Stimulated activated CD4-positive, alpha-beta T cell treated with anti-CD3 and anti-CD28 coated beads, Interleukin-12 subunit alpha, Interleukin-12 subunit beta, amount 100 ng/mL, for 24 hours (primary cell): ENCODE data around the gene PTPN13.

Source experiments
- DNase-seq, 2 experiments: peaks; one replicate each; pipeline ENCODE4 v3.0.0-alpha.2; 2020; ENCODE audit warnings: low read depth in 2 of 2

PTPN13 gene

DNA sequence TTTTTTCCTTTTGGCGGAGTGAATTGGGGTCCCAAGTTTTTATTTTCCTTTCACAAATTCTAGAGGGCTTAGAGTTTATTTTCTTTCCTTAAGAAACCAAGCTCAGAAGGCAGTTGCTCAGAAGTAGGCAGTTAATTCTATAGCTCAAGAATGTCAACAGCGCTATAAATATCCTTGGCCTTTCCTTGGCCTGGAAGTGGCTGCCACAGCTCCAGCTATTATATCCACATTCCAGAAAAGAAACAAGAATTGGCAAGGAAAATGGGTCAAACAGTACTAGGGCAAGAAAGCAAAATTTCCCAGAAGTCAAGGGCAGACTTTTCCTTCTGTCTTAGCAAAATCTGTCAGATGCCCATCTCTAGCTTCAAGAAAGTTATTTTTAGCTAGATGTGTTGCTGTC, 224.1 kb downstream of the PTPN13 start:
- no peak for DNase-seq

DNA sequence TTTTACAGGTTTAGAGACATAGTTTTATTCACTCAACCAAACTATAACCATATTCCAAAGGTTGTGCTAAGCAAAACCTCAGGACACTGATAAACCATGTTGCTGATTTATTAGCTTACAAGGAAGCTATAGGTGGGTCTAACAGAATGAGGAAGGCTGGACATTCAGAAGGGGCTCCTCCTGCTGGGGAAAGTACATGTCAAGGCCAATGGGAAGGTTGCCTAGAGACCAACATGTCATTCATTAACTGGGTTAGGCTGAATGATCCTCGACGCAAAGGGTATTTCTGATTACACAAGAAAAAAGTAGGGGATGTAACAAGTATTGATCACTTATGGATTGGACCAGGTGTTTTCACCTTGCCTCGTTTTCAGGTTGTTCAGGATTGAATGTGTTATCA, 224.7 kb downstream of the PTPN13 start:
- DNase-seq, result no peak

GRCh38 chr4:86819561-86819960, 225.4 kb downstream of the PTPN13 start:
- DNase-seq, result no peak

DNA sequence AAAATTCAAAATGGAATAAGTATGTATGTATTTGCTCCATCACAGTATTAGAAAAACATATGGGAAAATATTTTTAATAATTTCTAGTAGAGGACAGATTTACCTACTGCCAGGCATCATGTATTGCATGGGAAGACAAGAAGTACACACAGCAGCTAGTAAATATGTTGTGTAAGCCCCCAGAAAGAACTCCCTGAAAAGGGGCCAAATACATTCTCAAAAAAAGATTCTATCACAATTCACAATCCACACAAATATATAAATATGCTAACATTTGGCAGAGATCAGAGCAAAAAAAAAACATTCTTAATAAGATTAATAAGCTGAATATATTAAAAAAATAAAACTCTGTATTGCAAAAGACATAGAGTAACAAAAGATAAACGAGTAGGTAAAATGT, 227.0 kb downstream of the PTPN13 start:
- DNase-seq, result no peak

DNA sequence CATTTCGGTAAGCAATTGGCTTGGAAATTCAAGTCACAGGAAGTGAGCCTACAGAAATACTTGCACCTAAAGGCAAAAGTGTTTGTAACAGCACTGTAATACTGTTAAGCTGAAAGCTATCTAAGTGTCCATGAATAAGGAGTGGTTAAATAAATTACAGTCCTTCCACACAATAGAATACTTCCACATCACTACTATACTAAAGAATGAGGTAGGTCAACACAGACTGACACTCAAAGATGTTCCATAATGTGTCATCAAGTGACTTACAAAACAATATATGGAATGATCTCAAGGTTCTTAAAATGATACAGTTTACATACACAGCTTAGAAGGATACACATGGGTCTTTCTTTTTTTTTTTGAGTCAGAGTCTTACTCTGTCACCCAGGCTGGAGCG, 228.0 kb downstream of the PTPN13 start:
- no peak for DNase-seq

- DNase-seq, result no peak
Measured at GRCh38 chr4:86825511-86825910, 231.4 kb downstream of the PTPN13 start.

DNA sequence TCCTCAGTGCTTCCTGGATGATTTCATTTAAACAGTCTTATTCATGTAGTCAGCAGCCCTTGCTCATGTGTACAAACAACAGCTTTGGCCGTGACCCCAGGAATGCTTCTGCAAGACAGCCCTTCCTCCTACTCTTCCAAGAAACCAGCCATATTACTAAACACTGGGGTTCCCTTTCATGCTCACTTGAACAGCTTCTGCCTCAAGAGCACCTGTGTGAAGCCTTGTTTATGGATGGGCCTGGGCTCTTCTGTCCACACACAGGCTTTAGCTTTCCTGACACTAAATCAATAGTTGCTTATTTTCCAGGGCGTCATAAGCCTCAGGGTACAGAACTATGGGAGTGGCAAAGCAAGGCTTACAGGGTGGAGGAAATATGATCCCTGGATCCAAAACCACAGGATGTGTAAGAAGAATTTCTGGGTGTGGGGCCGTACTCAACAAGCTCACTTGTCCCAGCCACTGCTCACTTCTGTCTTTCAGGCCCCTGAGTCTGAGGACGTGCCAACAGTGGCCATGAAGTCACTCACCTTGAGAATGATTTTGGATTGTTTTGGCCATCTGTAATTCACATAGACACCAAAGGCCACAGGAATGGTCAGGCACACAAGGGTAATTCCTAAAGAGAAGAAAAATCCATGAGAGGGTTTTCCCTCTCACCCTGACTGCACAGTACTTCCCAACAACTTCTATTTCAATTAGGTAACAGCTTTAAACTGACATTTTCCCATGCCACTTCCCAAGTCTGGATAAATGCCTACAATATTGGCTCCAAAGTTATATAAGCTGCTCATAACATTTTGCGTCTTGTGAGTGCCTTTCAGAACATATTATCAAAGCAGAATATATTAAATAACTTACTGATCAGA, 237.4 kb downstream of the PTPN13 start:
- no peak for DNase-seq

DNA sequence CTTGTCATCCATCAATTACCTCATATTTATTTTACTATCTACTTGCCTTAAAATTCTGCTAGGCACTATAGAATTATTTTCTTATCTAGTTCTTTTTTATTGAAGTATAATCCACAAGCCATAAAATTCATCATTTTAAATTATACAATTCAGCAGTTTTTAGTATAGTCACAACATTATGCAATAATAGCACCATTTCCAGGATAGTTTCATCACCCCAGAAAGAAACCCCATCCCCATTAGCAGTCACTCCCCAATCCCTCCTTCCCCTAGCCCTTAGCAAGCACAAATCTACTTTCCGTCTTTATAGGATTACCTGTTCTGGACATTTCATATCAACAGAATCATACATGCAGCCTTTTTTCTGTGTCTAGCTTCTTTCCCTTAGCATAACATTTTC, 239.5 kb downstream of the PTPN13 start:
- no peak for DNase-seq

- DNase-seq, result no peak
Measured at GRCh38 chr4:86834901-86835300, 240.8 kb downstream of the PTPN13 start.

- DNase-seq, result no peak
Measured at GRCh38 chr4:86835677-86836076, 241.6 kb downstream of the PTPN13 start.

- DNase-seq, result no peak
Measured at GRCh38 chr4:86837691-86838503, 243.8 kb downstream of the PTPN13 start.

DNA sequence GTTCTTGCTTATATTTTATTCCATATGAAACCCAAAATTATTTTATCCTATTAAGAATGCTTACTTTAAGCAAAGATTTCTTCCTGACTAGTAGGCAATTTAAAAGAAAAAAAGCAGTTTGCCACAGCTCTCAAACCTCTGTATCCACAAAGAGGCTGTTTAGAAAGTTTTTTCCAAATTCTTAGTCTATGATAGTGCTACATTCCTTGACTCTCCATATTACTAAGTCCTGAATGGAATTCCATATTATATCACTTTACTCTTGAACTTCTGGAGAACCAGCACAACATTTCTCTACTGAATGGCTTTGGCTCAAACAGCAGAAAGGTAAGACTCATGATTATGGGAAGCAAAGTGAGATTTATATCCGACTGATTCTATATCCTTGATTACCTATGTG, 246.7 kb downstream of the PTPN13 start:
- DNase-seq, result no peak

- DNase-seq, result no peak
Measured at GRCh38 chr4:86841309-86841708, 247.2 kb downstream of the PTPN13 start.

GRCh38 chr4:86845593-86845992, 251.5 kb downstream of the PTPN13 start:
- no peak for DNase-seq

DNA sequence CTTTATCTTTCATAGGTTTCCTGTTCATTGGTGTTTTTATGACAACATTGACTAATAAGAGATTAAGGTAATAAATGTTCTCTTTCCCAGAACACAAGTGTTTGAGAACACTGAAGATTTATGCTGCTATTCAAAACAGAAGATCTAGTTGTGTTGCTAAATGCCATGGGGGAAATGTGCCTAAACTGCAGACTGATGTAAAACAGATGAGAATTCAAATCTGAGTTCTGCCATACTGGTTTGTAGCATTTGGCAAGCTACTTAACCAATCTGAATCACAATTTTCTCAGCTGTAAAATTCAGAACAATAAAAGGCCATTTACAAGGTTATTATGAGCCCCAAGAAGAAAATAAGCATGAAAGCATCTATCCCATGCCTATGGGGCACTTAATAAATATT, 252.8 kb downstream of the PTPN13 start:
- no peak for DNase-seq

DNA sequence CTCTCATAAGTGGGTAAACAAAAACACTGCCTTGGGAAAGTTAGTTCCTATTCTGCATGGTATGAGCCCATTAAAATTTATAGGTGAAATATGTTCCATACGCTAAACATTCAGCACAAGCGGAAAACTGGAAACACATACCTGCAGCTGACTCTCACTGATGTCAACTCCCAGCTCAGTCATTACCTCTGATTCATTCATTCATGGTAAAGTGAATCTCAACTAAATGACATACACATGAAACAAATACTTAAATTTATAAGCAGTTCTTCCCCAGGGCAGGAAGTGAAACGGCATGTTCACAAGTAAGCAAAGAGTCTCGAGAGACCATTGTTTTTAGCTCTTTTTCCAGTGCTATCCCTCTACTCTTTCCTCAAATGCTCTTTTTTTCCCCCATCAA, 253.5 kb downstream of the PTPN13 start:
- DNase-seq, result no peak

- DNase-seq, result no peak
Measured at GRCh38 chr4:86848136-86848535, 254.0 kb downstream of the PTPN13 start.

DNA sequence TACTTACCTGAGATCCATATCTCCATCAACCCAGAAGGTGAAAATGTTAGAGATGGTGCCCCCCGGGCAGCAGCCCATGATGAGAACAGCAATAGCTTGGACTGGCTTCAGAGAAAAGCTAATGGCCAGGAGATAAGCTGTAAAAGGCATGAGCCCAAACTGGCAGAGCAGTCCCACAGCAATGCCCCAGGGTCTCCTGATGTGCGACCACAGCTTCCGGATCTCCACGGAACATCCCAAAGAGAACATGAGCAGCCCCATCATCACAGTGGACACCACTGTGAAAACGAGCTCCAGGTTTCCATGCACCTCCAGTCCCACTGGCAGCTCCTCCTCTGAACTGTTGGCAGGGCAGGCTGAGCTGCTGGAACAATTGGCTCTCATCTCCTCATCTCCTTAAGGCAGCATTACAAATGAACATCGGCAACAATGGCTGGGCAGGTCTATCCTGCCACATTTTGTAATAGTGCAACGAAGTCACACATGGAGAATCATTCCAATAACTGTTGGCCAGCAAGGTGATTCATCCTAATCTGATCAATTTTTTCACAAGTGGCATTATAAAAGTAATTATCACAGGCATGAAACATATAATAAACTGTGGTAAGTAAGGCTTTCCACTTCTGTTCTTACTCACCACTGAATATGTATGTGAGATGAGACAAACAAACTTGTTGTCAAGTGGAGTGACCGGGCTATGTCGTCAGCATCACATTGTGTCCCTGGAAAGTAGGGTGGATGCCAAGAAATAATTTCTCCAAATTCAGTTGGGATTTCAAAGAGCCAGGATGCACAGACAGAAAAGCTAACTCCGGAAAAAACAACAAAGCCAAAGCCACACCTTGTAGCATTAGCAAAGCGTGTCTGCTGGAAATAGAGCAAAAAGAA, 254.9 kb downstream of the PTPN13 start, which contains the start of gene SLC10A6:
TSS of gene SLC10A6 (minus strand) at position 653 of the 888 bp plus-strand sequence. CDS start at position 384, 269 bp downstream.
- no peak for DNase-seq

- DNase-seq, result no peak
Measured at GRCh38 chr4:86853209-86853608, 259.1 kb downstream of the PTPN13 start.

GRCh38 chr4:86855572-86855971, 261.5 kb downstream of the PTPN13 start:
- no peak for DNase-seq

GRCh38 chr4:86856896-86857295, 262.8 kb downstream of the PTPN13 start:
- DNase-seq, result no peak
